ENCODE data around the gene CFAP61. TPM values are rescaled to one million over a fixed set of nuclear protein-coding genes. Genes with fewer than 3 reads are reported as not detected.

Gene CFAP61
- total RNA-seq, 2 donors from 2014 or later, result 0.67 TPM; not detected in 1

GRCh38 chr20:20138301-20139064, 86.2 kb downstream of the CFAP61 start:
- no peak for ATAC-seq
- DNase-seq, result no peak
- intact Hi-C loops (cut with DNase I, micrococcal nuclease), result no loop called here

DNA sequence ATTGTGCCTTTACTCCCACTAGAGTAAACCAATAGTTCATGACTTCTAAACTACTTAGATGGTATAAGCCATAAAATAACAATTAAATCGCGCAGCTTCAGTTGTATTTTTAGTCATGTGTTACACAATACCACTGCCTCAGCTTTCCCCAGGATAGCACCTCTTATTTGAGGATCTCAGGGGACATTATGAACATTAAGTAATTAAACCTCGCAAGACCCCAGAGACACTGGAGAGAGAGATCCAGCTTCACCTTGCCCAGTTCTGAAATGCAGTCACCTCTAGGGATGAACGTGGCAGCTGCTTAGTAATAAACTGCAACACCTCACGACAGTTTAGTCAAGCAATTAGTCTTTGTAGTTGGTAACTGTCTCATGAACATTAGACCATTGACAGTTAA, 87.1 kb downstream of the CFAP61 start:
- intact Hi-C loops (cut with DNase I, micrococcal nuclease), result no loop called here
- DNase-seq (no peak), ATAC-seq (no peak)

- intact Hi-C loops (cut with DNase I, micrococcal nuclease), result no loop called here
- no peak for DNase-seq
- no peak for ATAC-seq
Measured at GRCh38 chr20:20143165-20143564, 90.8 kb downstream of the CFAP61 start.

GRCh38 chr20:20143646-20144045, 91.3 kb downstream of the CFAP61 start:
- ATAC-seq, result no peak
- intact Hi-C loops (cut with DNase I, micrococcal nuclease), result no loop called here
- no peak for DNase-seq

DNA sequence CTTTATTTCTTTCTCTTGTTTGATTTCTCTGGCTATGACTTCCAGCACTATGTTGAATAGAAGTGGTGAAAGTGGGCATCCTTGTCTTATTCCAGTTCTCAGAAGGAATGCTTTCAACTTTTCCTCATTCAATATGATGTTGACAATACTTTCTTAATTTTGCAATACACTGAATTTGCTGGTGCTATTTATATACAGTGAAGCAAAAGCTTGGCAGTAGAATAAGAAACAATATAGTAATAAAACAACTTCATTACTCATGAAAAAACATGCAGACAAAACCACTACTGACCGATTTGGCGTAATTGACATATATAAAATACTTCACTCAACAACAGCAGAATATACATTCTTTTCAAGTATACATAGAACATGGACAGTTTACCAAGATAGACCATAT, 96.4 kb downstream of the CFAP61 start:
- intact Hi-C loops (cut with DNase I, micrococcal nuclease), result no loop called here
- no peak for ATAC-seq

DNA sequence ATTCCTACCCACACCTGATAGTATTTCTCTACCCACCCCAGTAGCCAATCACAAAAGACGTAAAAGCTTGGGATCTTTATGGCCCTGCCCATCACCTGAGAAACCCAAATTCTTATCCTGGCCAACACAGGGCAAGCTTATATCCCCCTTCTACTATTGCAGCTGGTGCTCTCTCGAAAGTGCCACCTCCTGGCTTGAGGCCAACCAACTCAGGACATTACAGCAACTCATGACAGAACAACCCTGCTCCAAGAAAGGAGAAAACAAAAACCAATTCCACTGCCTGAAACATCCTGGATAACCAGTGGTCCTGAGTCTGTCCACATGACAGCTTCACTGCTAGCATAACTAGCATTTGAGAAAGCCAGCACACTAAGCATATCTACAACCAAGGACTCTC, 97.9 kb downstream of the CFAP61 start:
- intact Hi-C loops (cut with DNase I, micrococcal nuclease), result no loop called here
- ATAC-seq, result no peak
- DNase-seq, result no peak

More for the DNA sequence above, 96.4 kb downstream of the CFAP61 start:
- no peak for DNase-seq

DNA sequence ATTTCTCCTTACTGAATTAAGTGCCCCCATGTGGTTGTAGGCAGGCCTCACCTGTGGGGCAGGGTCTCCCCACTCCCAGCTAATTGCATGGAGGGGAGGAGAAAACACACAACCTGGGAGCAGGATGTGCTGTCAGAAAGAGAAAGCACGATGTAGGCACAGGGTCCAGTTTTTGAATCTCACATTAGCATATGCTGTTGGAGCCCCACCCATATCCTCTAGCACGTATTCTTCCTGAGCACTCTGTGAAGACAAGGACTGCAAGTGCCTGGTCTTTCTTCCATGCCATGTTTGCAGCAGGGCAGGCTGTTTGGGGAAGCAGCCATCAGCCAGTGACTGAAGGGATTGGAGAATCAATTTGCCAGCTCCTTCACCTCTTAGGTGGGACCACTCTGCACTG, 108.2 kb downstream of the CFAP61 start:
- DNase-seq (no peak), ATAC-seq (no peak)
- intact Hi-C loops (cut with DNase I, micrococcal nuclease), result no loop called here

DNA sequence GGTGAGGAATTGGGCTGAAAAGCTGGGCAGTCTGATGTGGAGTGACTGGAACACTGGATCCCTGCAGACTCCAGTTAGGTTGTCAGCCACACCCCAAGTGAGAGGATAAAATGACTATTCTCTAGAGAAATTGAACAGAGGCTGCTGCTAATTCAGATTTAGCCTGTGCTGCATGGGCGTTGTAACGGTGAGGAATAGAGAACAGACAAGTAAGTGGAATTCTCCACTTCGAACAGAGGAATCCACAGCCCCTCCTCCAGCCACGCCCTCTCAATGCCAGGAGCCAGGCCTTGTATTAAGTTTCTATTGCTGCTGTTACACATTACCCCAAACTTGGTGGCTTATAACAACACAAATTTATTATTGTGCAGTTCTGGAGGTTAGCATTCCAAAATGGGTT, 109.3 kb downstream of the CFAP61 start:
- no peak for DNase-seq
- no peak for ATAC-seq
- intact Hi-C loops (cut with DNase I, micrococcal nuclease), result no loop called here

- ATAC-seq (no peak), DNase-seq (no peak)
- intact Hi-C loops (cut with DNase I, micrococcal nuclease), result no loop called here
Measured at GRCh38 chr20:20167698-20168097, 115.4 kb downstream of the CFAP61 start.

GRCh38 chr20:20173254-20173653, 120.9 kb downstream of the CFAP61 start:
- DNase-seq (no peak), ATAC-seq (no peak)
- intact Hi-C loops (cut with DNase I, micrococcal nuclease), result no loop called here

DNA sequence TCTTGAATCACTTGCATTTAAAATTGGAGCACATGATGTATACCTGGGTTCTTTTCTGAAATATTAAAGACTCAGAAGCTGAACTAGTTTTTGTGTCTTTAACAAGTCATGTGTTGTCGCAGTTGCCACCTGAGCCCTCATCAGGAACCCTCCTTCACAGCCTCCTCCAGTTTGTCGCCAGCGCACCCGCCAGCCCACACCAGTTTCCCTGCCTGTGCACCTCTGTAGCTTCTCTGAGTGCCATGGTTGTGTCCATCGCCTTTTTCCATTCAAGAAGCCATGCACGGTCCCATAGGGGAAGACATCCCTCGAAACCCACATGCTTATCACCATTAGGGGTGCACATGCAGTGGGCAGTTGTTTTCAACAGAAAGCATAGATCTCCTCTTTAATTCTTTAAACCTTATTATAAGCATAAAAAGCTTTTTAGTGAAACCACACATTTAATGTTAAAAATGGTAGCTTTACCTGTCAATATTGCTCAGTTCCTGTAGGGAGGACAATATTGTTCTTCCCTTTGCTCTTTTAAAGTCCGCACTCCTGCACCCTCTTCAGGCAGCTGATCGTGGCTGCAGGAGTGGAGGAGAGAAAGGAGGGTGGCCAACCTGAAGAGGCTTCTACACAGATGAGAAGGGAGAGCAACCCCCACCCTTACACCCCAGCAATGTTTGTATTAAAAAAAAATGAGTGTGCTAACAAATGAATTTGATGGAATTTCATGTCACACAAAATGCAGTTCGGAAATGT, 121.9 kb downstream of the CFAP61 start:
- DNase-seq (no peak), ATAC-seq (no peak)
- intact Hi-C loops (cut with DNase I, micrococcal nuclease), result no loop called here

- DNase-seq, result no peak
- intact Hi-C loops (cut with DNase I, micrococcal nuclease), result no loop called here
- ATAC-seq, result no peak
Measured at GRCh38 chr20:20181322-20181721, 129.0 kb downstream of the CFAP61 start.

- intact Hi-C loops (cut with DNase I, micrococcal nuclease), result no loop called here
- ATAC-seq, result no peak
- no peak for DNase-seq
Measured at GRCh38 chr20:20184149-20184548, 131.8 kb downstream of the CFAP61 start.

GRCh38 chr20:20184706-20185105, 132.4 kb downstream of the CFAP61 start:
- no peak for ATAC-seq
- DNase-seq, result no peak
- intact Hi-C loops (cut with DNase I, micrococcal nuclease), result no loop called here

- DNase-seq (no peak), ATAC-seq (no peak)
- intact Hi-C loops (cut with DNase I, micrococcal nuclease), result no loop called here
Measured at GRCh38 chr20:20188647-20189046, 136.3 kb downstream of the CFAP61 start.

- DNase-seq, result no peak
- ATAC-seq, result no peak
- intact Hi-C loops (cut with DNase I, micrococcal nuclease), result no loop called here
Measured at GRCh38 chr20:20192366-20192765, 140.0 kb downstream of the CFAP61 start.

DNA sequence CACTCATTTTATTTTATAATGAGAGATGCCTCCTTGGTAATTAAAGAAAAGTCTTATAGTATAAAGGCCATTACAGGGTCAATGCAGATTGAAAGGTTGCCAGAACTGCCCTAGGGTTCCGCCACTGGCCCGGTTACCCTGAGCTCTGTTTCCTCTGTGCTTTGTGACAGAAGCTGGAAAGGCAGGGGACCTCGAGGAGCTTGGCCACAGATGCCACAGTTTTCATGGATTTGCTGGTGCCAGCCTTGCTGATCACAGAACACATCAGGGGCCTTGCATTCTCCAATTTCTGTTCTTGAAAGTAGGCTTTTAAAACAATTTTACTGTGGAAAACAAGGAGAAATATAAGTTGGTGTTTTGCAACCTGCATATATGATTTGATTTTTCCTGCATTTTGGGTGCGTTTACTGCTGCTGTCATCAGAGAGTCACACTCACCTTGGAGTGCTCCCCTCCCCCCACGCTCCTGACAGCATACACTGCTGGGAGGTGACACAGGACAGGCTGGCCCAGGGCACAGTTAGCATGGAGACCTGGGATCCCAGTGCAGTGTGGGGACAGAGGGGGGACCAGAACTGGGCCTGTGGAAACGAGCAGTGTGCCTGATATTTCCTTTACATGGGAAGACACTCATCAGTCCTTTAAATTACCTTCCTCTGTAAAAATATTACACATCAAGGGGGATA, 142.8 kb downstream of the CFAP61 start:
- ATAC-seq (no peak), DNase-seq (no peak)
- intact Hi-C loops (cut with DNase I, micrococcal nuclease), result no loop called here

DNA sequence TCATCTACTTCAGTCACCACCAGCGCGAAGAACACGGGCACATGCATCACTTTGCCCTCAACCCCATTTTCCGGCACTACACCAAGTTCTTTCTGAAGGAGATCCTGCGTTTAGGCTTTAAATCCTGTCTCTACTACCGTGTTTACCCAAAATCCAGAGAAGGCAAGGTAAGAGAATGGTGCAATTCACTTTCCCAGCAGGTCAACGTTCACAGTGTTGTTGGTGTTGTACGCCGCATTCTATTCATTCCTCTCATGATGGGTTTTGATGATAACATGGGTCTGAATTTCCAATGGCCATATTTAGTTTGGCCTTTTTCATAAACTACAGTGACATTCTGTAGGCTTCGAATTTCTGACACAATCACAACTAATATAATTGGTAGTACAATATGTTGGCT, 144.3 kb downstream of the CFAP61 start:
- intact Hi-C loops (cut with DNase I, micrococcal nuclease), result no loop called here
- no peak for DNase-seq
- ATAC-seq, result no peak

DNA sequence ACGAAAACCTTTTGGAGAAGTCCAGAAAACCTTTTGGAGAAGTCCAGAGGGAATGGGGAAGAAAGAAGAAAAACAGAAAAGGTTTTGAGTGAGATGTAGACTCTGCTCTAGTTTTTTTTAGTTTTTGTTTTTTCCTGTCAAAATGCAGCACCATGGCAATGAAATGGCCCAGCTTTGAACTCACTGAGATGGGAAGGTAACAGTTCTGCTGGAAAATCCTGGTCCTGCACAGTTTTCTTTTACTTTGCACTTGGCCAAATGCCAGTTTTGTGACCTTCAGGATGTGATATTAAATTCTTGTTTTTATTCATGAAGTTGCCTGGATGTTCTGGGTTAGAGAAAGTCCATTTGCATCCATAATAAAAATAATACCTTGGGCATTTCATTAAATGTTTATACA, 145.7 kb downstream of the CFAP61 start:
- no peak for DNase-seq
- intact Hi-C loops (cut with DNase I, micrococcal nuclease), result no loop called here
- ATAC-seq, result no peak

All from left colon (tissue), 2 donors.